ENCODE data around the gene ARHGEF7.

- TF ChIP-seq GATA2 (IDR thresholded peaks at IDR 0.05; ENCODE audit: low read depth, low read length) (no peak), GATA3 (IDR thresholded peaks at IDR 0.05; ENCODE audit: low read depth, low read length) (no peak)
These were observed 124.9 kb downstream of the ARHGEF7 start for GRCh38 chr13:111239764-111240670.

All from SH-SY5Y (cell line).